Panc1 (cell line): Measurements from ENCODE around the gene MED31.

Experiments
- CTCF ChIP-seq: fragments of 450-650 bp; IDR thresholded peaks from 2 replicates; pipeline ENCODE4 v1.5.1; 2017; ENCODE audit warnings: mild to moderate bottlenecking
- POLR2AphosphoS5 ChIP-seq: IDR thresholded peaks from 2 replicates; pipeline ENCODE4 v1.6.1; 2012; ENCODE audit warnings: mild to moderate bottlenecking, low read depth, low read length, moderate library complexity
- SIN3A ChIP-seq: IDR thresholded peaks from 2 replicates; pipeline ENCODE4 v1.6.1; 2012; ENCODE audit warnings: low read depth, mild to moderate bottlenecking, low read length, moderate library complexity, borderline replicate concordance; ENCODE audit not compliant: insufficient read depth
- TCF7L2 ChIP-seq: IDR thresholded peaks from 2 replicates; pipeline ENCODE4 v1.6.1; 2011; ENCODE audit warnings: mild to moderate bottlenecking, low read depth, low read length, inconsistent platforms
- TF ChIP-seq, protein P1 (sequence below), 2 experiments: IDR thresholded peaks; 2 replicates each; pipeline ENCODE4 v1.6.1; 2011 to 2012; ENCODE audit warnings: low read depth in 2 of 2, control low read depth in 1 of 2, low read length in 1 of 2, mild to moderate bottlenecking in 1 of 2, moderate library complexity in 1 of 2; ENCODE audit not compliant: insufficient read depth in 1 of 2

DNA sequence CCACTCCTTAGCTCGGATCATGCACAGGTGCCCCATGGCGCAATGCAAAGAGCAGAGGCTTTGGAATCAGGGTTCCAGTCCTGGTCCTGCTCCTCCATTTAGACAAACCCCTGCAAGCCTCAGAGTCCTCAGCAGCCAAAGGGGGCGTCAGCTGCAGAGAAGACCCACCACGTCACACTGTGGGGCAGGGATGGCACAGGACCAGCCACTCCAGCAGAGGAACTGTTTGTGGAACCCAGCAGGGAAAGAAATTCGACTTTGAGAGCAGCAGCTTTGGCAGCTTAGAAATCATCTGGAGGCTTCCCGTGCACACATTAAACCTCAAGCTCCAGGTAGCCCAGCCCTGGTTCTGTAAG lies 25.4 kb upstream of the MED31 start:
- no peak for TF ChIP-seq CTCF
- TF ChIP-seq POLR2AphosphoS5 = no peak
- TF ChIP-seq SIN3A = no peak
- TF ChIP-seq, protein P1, sequence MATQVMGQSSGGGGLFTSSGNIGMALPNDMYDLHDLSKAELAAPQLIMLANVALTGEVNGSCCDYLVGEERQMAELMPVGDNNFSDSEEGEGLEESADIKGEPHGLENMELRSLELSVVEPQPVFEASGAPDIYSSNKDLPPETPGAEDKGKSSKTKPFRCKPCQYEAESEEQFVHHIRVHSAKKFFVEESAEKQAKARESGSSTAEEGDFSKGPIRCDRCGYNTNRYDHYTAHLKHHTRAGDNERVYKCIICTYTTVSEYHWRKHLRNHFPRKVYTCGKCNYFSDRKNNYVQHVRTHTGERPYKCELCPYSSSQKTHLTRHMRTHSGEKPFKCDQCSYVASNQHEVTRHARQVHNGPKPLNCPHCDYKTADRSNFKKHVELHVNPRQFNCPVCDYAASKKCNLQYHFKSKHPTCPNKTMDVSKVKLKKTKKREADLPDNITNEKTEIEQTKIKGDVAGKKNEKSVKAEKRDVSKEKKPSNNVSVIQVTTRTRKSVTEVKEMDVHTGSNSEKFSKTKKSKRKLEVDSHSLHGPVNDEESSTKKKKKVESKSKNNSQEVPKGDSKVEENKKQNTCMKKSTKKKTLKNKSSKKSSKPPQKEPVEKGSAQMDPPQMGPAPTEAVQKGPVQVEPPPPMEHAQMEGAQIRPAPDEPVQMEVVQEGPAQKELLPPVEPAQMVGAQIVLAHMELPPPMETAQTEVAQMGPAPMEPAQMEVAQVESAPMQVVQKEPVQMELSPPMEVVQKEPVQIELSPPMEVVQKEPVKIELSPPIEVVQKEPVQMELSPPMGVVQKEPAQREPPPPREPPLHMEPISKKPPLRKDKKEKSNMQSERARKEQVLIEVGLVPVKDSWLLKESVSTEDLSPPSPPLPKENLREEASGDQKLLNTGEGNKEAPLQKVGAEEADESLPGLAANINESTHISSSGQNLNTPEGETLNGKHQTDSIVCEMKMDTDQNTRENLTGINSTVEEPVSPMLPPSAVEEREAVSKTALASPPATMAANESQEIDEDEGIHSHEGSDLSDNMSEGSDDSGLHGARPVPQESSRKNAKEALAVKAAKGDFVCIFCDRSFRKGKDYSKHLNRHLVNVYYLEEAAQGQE (IDR thresholded peaks at IDR 0.05; ENCODE audit: insufficient read depth in 1 of 2, low read depth in 2 of 2, low read length in 1 of 2) = no peak
- TF ChIP-seq TCF7L2 = no peak
